Measurements from ENCODE around the gene WDR3.

WDR3 gene

GRCh38 chr1:118013336-118013735 lies 83.8 kb downstream of the WDR3 start:
- TF ChIP-seq TAF1 (IDR thresholded peaks at IDR 0.05; ENCODE audit: low read depth), result no peak
- TF ChIP-seq YY1 (IDR thresholded peaks at IDR 0.05; ENCODE audit: low read depth), result no peak
- no peak for TF ChIP-seq ZBTB7A (IDR thresholded peaks at IDR 0.05; ENCODE audit: low read depth)
- no peak for TF ChIP-seq EP300 (IDR thresholded peaks at IDR 0.05; ENCODE audit: borderline replicate concordance)

- TF ChIP-seq CREB1 (IDR thresholded peaks at IDR 0.05; ENCODE audit: low read depth), result no peak
Measured at GRCh38 chr1:118013938-118014337, 84.4 kb downstream of the WDR3 start.
